ENCODE measurements around the gene OR51M1.

DNA sequence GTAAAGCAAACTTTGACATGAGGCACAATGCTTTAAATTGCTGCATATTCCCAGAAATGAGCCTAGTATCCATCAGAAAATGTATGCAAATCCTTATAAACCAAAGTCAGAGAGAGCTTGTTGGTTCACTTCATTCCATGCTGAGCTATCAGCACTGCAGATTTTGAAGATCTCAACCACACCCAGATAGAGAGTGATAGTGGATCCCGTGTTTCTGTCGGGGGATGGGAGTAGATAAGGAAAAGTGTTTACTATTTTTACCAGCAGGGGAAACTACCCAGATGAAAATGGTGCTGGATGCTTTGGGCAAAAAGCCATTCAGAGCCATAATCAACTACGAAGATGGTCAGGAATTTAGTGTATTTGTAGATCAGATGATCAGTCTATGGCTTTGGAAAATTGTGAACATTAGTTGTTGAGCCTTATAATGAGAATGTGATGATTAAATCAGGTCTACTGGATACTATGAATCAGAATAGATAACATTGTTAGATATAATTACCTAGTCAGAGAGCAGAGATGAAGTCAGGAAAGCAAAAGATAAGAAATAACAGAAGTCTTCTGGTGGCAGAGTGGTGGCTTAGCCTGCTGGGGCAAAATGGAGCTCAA, 21.5 kb upstream of the OR51M1 start:
- TF ChIP-seq POLR2AphosphoS5 (IDR thresholded peaks at IDR 0.05), result no peak
- TF ChIP-seq, protein P1, sequence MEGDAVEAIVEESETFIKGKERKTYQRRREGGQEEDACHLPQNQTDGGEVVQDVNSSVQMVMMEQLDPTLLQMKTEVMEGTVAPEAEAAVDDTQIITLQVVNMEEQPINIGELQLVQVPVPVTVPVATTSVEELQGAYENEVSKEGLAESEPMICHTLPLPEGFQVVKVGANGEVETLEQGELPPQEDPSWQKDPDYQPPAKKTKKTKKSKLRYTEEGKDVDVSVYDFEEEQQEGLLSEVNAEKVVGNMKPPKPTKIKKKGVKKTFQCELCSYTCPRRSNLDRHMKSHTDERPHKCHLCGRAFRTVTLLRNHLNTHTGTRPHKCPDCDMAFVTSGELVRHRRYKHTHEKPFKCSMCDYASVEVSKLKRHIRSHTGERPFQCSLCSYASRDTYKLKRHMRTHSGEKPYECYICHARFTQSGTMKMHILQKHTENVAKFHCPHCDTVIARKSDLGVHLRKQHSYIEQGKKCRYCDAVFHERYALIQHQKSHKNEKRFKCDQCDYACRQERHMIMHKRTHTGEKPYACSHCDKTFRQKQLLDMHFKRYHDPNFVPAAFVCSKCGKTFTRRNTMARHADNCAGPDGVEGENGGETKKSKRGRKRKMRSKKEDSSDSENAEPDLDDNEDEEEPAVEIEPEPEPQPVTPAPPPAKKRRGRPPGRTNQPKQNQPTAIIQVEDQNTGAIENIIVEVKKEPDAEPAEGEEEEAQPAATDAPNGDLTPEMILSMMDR (IDR thresholded peaks at IDR 0.05), result no peak

Measured in suprapubic skin (tissue), 3 donors.